Aorta (tissue), 5 donors: ENCODE results near the gene KIF3A. TPM values are rescaled to one million over a fixed set of nuclear protein-coding genes. Genes with fewer than 3 reads are reported as not detected.

Experiments
- ATAC-seq: fragments of 200-7000 bp; cut with Tn5 transposase; one replicate; pipeline ENCODE4 v1.9.1; 2022; ENCODE audit warnings: moderate library complexity; ENCODE audit not compliant: low FRiP score
- DNase-seq, 2 donors: peaks; one replicate each; pipeline ENCODE4 v3.0.0-alpha.2; 2020
- H3K27ac ChIP-seq, 2 donors: one replicate each; pipeline ENCODE4 v1.5.1; 2013; ENCODE audit warnings: low read length in 2 of 2, mild to moderate bottlenecking in 2 of 2, moderate library complexity in 2 of 2, control low read depth in 1 of 2, inconsistent platforms in 1 of 2, low read depth in 1 of 2
- H3K27me3 ChIP-seq, 2 donors: one replicate each; pipeline ENCODE4 v1.6.1; 2013; ENCODE audit warnings: control low read depth in 1 of 2, low read length in 1 of 2, mild to moderate bottlenecking in 1 of 2, moderate library complexity in 1 of 2; ENCODE audit not compliant: insufficient read depth in 2 of 2, control insufficient read depth in 1 of 2
- H3K36me3 ChIP-seq, 2 donors: one replicate each; pipeline ENCODE4 v1.6.1; 2013; ENCODE audit warnings: control low read depth in 1 of 2, low read length in 1 of 2, mild to moderate bottlenecking in 1 of 2; ENCODE audit not compliant: insufficient read depth in 2 of 2, control insufficient read depth in 1 of 2
- H3K4me1 ChIP-seq, 2 donors: one replicate each; pipeline ENCODE4 v1.6.1; 2013; ENCODE audit warnings: low read length in 2 of 2, control low read depth in 1 of 2, mild to moderate bottlenecking in 1 of 2, moderate library complexity in 1 of 2; ENCODE audit not compliant: insufficient read depth in 2 of 2, control insufficient read depth in 1 of 2
- H3K4me3 ChIP-seq, 2 donors: one replicate each; pipeline ENCODE4 v1.5.1; 2013; ENCODE audit warnings: low read length in 2 of 2, control low read depth in 1 of 2, mild to moderate bottlenecking in 1 of 2
- H3K9me3 ChIP-seq: one replicate; pipeline ENCODE4 v1.6.1; 2013; ENCODE audit warnings: mild to moderate bottlenecking, low read length; ENCODE audit not compliant: control insufficient read depth
- WGBS, 2 donors: extraction: QIAGEN DNeasy Blood & Tissue Kit; methylation state at CpG; one replicate each; pipeline ENCODE4 v1.1.7; 2013; 5-methylcytosine and 5-hydroxymethylcytosine counted together
- intact Hi-C, 2 donors: fragments of 100-400 bp; cut with DNase I; formaldehyde crosslinking; loops; one replicate each; pipeline versions ENCODE4 v1.14.2 to v1.15.0; 2022
- polyA plus RNA-seq, 2 donors: library from polyadenylated mRNA; stranded (reverse); fragments of 200-250 nt; gene quantifications; one replicate each; pipeline ENCODE4 v1.2.3, GENCODE V29; 2013
- total RNA-seq, 2 donors: library from RNA; stranded (reverse); fragmentation: NEBNext Ultra II Directional; extraction: Animal tissue kit (Norgen Biotek cat#: 25700); gene quantifications; one replicate each; pipeline ENCODE4 v1.2.1, GENCODE V29; 2021
- donor health status: healthy with polysubstance abuse.
- donor health status: Bipolar disorder and iron deficiency.
- donor health status: DM: no; HTN: no; CAD: no.
- donor health status: DM: no; HTN: no; CAD: no.
- donor health status: DM: yes; HTN: yes; CAD: no.

Gene KIF3A
- total and polyA plus RNA-seq, 4 donors, result 4.5 to 15.1 (median 10.6) TPM

GRCh38 chr5:132666310-132667123 lies 70.8 kb downstream of the KIF3A start:
- Histone ChIP-seq H3K27me3 (no peaks in the 10 kb centered on the region), H3K4me3 (no peak overlapping the region), H3K4me1 (no peaks in the 10 kb centered on the region), H3K9me3 (no peaks in the 10 kb centered on the region), H3K36me3 (no peaks in the 10 kb centered on the region), H3K27ac (no peak overlapping the region)
- 90 to 94% methylated on average over 16 of the region's 16 CpGs for WGBS, 2 donors
- ATAC-seq, result no peak
- intact Hi-C loops, result no loop called here
- no peak for DNase-seq

GRCh38 chr5:132665574-132666080 lies 71.7 kb downstream of the KIF3A start:
- ATAC-seq, result no peak
- intact Hi-C loops, result no loop called here
- H3K27me3 ChIP-seq, result no peaks in the 10 kb centered on the region
- no peaks in the 10 kb centered on the region for H3K36me3 ChIP-seq
- no peak overlapping the region for H3K4me3 ChIP-seq
- H3K4me1 ChIP-seq, result no peaks in the 10 kb centered on the region
- no peak overlapping the region for H3K27ac ChIP-seq
- 94 to 96% methylated on average over 21 of the region's 21 CpGs for WGBS, 2 donors
- DNase-seq, result no peak
- no peaks in the 10 kb centered on the region for H3K9me3 ChIP-seq

DNA sequence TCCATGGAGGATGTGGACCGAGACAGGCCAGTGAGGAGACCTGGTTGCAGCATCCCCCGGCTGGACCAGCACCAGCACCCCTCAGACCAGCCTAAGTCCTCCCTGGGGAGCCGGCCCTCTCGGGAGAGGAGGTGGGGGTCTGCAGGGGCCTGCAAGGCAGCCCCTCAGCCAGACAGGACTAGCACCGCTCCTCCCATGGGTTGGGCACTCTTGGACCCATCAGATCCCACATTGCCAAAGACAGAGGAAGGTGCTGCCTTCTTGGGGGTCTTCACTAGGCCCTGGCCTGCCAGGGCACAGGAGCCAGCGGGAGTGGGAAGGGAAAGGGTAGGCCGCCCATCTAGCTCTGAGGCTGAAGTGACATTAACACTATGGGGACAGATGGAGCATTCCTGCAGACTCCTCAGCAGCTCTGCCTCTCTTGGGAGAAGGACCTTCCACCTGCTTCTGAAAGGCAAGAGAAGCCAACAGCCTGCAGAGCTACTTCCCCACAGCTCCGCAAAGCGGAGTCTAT lies 72.6 kb downstream of the KIF3A start:
- Histone ChIP-seq H3K27me3 (no peaks in the 10 kb centered on the region), H3K27ac (no peak overlapping the region), H3K4me3 (no peak overlapping the region), H3K4me1 (no peaks in the 10 kb centered on the region), H3K9me3 (no peaks in the 10 kb centered on the region), H3K36me3 (no peaks in the 10 kb centered on the region)
- no peak for DNase-seq
- no peak for ATAC-seq
- WGBS, 2 donors, result 98 to 100% methylated on average over 9 of the region's 9 CpGs
- intact Hi-C loops, result no loop called here

DNA sequence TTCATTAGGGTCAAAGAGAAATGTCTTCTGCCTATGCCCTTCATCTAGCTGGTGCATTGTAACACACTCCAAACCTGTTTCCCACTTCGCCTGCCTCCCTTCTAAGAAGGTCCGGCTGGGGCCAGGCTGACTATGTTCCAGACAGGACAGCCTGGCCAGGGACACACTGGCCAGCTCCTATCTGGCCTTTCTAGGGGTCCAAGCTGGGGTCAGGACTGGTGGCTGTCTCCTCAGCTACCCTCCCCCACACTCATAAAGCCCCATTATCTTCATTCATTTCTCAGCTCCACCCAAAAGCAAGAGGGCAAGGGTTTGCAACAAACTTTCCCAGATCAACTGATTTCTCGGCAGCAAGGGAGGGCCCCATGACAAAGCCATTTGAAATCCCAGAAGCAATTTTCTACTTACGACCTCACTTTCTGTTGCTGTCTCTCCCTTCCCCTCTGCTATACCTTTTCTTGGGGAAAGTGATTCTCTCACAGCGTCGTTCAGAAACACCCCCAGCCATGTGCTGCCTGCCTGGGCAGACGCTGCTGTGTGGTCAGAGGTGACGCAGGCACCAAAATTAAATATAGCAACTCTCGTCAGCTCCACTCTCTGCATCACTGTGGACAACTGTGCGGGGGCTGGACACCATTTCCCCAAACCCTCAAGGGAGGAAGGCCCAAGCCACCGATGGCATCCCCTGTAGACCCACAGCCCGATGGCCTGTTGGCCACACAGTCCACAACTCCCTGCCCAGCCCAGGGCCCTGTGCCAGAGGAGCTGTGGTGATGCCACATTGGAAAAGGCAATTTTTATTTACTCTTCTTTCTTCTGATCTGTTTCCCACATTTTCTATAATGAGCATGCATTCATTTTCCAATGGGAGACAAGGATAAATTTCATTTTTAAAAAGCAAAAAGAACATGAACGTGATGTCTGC lies 73.3 kb downstream of the KIF3A start:
- Histone ChIP-seq H3K27me3 (no peaks in the 10 kb centered on the region), H3K4me1 (no peaks in the 10 kb centered on the region), H3K27ac (no peak overlapping the region), H3K36me3 (no peaks in the 10 kb centered on the region), H3K9me3 (no peaks in the 10 kb centered on the region), H3K4me3 (no peak overlapping the region)
- no peak for DNase-seq
- intact Hi-C loops, result no loop called here
- 88% methylated on average over 13 of the region's 13 CpGs for WGBS, 2 donors
- no peak for ATAC-seq

DNA sequence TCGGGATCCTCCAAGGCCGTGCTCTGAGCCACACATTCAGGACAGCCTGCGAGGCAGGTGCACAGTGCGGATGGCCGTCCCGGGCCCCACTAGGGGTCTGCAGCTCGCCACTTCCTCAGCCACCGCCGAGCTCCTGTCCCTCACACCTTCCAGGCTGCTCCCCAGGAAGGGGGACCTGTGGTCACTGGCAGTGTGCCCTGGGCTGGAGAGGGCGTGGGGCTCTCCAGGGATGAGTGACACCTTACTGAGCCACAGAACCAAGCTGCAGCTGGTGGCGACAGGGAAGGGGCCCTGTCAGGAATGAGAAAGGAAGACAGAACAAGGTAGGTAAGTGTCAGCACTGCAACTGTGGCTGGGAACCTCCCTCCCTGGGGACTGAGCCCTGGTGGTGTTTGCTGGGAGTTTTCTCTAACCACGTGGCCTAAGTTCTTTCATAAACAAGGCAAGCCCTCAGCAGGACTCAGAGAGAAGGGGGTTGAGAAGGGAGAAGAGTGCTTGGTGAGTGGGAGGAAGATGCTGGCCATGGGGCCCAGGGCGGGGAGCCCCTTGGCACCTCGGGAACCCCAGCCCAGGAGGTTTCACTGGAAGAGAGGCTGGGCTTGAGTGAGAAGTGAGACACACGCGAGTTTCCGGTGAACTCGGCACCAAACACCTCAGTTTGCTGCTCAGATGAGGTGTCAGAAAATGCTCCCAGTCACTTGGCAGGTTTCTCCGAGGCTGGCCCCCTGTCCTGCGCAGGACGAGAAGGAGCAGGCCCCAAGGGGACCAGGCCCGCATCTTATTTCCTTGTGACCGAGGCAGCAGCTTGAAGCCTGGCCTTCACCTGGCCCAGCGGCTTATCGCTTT lies 74.2 kb downstream of the KIF3A start:
- ATAC-seq (no peak), DNase-seq (no peak)
- Histone ChIP-seq H3K36me3 (no peaks in the 10 kb centered on the region), H3K27me3 (no peaks in the 10 kb centered on the region), H3K9me3 (no peaks in the 10 kb centered on the region), H3K4me3 (no peak overlapping the region), H3K4me1 (no peaks in the 10 kb centered on the region), H3K27ac (no peak overlapping the region)
- intact Hi-C loops, result no loop called here
- 80 to 82% methylated on average over 25 of the region's 25 CpGs for WGBS, 2 donors

- Histone ChIP-seq H3K27ac (no peak overlapping the region), H3K9me3 (no peaks in the 10 kb centered on the region), H3K36me3 (no peaks in the 10 kb centered on the region), H3K4me3 (no peak overlapping the region), H3K4me1 (no peaks in the 10 kb centered on the region), H3K27me3 (no peaks in the 10 kb centered on the region)
- ATAC-seq, result no peak
- WGBS, 2 donors, result 95 to 97% methylated on average over 9 of the region's 9 CpGs
- peak in 1 of 2 donors; percentile 68 for DNase-seq
- intact Hi-C loops, result no loop called here
Observed at GRCh38 chr5:132662004-132662401, 75.3 kb downstream of the KIF3A start.

- H3K27me3 ChIP-seq, result no peaks in the 10 kb centered on the region
- no peaks in the 10 kb centered on the region for H3K4me1 ChIP-seq
- 79 to 81% methylated on average over 12 of the region's 12 CpGs for WGBS, 2 donors
- ATAC-seq (no peak), DNase-seq (peak in 1 of 2 donors; percentile 59)
- no peaks in the 10 kb centered on the region for H3K9me3 ChIP-seq
- H3K36me3 ChIP-seq, result no peaks in the 10 kb centered on the region
- no peak overlapping the region for H3K4me3 ChIP-seq
- no peak overlapping the region for H3K27ac ChIP-seq
- intact Hi-C loops, result no loop called here
Observed at GRCh38 chr5:132661231-132662003, 75.9 kb downstream of the KIF3A start.
